NK-92 (cell line): Measurements from ENCODE around the gene IFT52.

ENCODE experiments used
- DNase-seq: peaks from one replicate; lab custom pipeline; 2025; ENCODE audit not compliant: unreplicated experiment; lab: John Stamatoyannopoulos, UW

IFT52 gene

GRCh38 chr20:43686820-43687219 is 96.1 kb downstream of the IFT52 start:
- no peak for DNase-seq

DNA sequence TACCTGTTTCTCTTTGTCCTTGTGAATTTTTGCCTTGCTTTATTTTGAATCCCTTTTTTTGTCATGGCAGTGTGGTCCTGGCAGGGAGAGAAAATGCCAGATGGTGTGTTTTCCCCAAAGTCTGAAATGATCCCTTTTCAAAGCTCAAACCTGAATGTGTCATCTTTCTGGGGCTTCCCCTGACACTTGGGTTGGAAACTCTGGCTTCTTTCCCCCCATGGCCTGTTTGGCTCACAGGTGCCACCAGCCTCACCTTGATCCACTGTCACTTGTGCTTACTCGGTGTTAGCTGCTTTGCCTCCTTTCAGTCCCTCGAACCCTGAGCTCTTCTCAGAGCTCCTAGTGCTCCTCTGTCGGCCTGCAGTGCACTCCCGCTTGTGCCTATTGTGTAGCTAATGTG is 98.4 kb downstream of the IFT52 start:
- DNase-seq = no peak

GRCh38 chr20:43690943-43691598 is 100.3 kb downstream of the IFT52 start:
- DNase-seq = no peak

- DNase-seq = no peak
Observed at GRCh38 chr20:43691928-43692524, 101.3 kb downstream of the IFT52 start.

DNA sequence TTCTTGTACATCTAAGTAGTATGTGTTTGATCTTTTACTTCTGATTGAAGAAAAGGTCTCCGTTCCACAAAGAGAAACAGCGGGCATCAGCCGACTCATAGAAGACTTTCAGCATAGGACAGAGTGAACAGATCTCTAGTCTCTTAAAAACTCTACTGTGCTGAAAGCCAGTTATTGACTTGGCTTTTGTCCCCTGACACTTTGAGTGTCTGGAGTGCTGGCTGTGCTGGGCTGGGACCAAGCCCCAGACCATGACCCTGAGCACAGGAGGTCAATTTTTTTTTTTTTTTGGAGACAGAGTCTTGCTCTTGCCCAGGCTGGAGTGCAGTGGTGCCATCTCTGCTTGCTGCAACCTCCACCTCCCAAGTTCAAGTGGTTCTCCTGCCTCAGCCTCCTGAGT is 104.0 kb downstream of the IFT52 start:
- no peak for DNase-seq

DNA sequence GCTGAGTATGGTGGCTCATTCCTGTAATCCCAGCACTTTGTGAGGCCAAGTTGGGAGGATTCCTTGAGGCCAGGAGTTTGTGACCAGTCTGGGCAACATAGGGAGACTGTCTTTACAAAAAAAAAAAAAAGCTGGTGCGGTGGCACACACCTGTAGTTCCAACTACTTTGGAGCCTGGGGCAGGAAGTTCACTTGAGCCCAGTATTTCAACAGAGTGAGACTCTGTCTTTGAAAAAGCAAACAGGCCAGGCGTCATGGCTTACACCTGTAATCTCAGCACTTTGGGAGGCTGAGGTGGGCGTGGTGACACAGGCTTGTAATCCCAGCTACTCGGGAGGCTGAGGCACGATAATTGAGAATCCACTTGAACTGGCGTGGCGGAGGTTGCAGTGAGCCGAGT is 104.8 kb downstream of the IFT52 start:
- DNase-seq = no peak
